ENCODE measurements around the gene KRT74. TPM values are rescaled to one million over a fixed set of nuclear protein-coding genes. Genes with fewer than 3 reads are reported as not detected.

The KRT74 gene
- total and polyA plus RNA-seq, 2 experiments from 2014 or later, result not detected

- Histone ChIP-seq H2AFZ (no peak overlapping the region), H3K9me2 (ENCODE audit: insufficient read depth) (no peaks in the 10 kb centered on the region), H4K20me1 (ENCODE audit: insufficient read depth) (no peaks in the 10 kb centered on the region), H3K36me3 (ENCODE audit: low read depth) (no peaks in the 10 kb centered on the region), H3K9me3 (ENCODE audit: low read depth) (no peaks in the 10 kb centered on the region), H3F3A (ENCODE audit: insufficient read depth) (no peaks in the 10 kb centered on the region), H3K27me3 (replicated peaks; ENCODE audit: insufficient read depth) (peaks cover 38% of the 10 kb centered on the region; the same call in 1 of the 2 replicates), H3K27ac (no peak overlapping the region), H3K4me3 (no peak overlapping the region), H3K9ac (no peak overlapping the region), H3K4me1 (ENCODE audit: insufficient read depth) (0 out of 2 replicates have a peak, but pooled peaks cover 4% of the 10 kb centered on the region), H3K79me2 (ENCODE audit: insufficient read depth) (no peaks in the 10 kb centered on the region), H3K4me2 (ENCODE audit: unreplicated experiment) (no peak overlapping the region)
- no peak for TF ChIP-seq EZH2phosphoT487 (IDR thresholded peaks at IDR 0.05; ENCODE audit: insufficient read depth, low read depth)
- no peak for TF ChIP-seq EZH2 (IDR thresholded peaks at IDR 0.05; ENCODE audit: insufficient read depth, poor library complexity, severe bottlenecking)
- in situ Hi-C loops (cut with MboI), result no loop called here
- WGBS, 2 experiments (ENCODE audit: low coverage in 1 of 2, low lambda C conversion rate in 2 of 2, missing lambda C conversion rate in 2 of 2), result 50 to 60% methylated on average over 6 of the region's 6 CpGs
- DNase-seq, result no peak
These were observed 34.5 kb upstream of the KRT74 start for GRCh38 chr12:52608161-52608560.

GRCh38 chr12:52607314-52607713, 33.7 kb upstream of the KRT74 start:
- in situ Hi-C loops (cut with MboI), result no loop called here
- Histone ChIP-seq H3K36me3 (ENCODE audit: low read depth) (no peaks in the 10 kb centered on the region), H3F3A (ENCODE audit: insufficient read depth) (no peaks in the 10 kb centered on the region), H3K79me2 (ENCODE audit: insufficient read depth) (no peaks in the 10 kb centered on the region), H2AFZ (no peak overlapping the region), H3K27ac (no peak overlapping the region), H4K20me1 (ENCODE audit: insufficient read depth) (no peaks in the 10 kb centered on the region), H3K9me2 (ENCODE audit: insufficient read depth) (no peaks in the 10 kb centered on the region), H3K4me3 (no peak overlapping the region), H3K27me3 (replicated peaks; ENCODE audit: insufficient read depth) (peaks cover 41% of the 10 kb centered on the region; the same call in 1 of the 2 replicates), H3K4me1 (ENCODE audit: insufficient read depth) (0 out of 2 replicates have a peak, but pooled peaks cover 4% of the 10 kb centered on the region), H3K9me3 (ENCODE audit: low read depth) (no peaks in the 10 kb centered on the region), H3K4me2 (ENCODE audit: unreplicated experiment) (no peak overlapping the region), H3K9ac (no peak overlapping the region)
- no peak for TF ChIP-seq EZH2phosphoT487 (IDR thresholded peaks at IDR 0.05; ENCODE audit: insufficient read depth, low read depth)
- TF ChIP-seq EZH2 (IDR thresholded peaks at IDR 0.05; ENCODE audit: insufficient read depth, poor library complexity, severe bottlenecking), result no peak
- WGBS, 2 experiments (ENCODE audit: low coverage in 1 of 2, low lambda C conversion rate in 2 of 2, missing lambda C conversion rate in 2 of 2), result 19 to 56% methylated on average over 1 of the region's 1 CpG
- DNase-seq, result no peak

- Histone ChIP-seq H4K20me1 (ENCODE audit: insufficient read depth) (no peaks in the 10 kb centered on the region), H3K4me3 (no peak overlapping the region), H3K4me2 (ENCODE audit: unreplicated experiment) (no peak overlapping the region), H3K4me1 (ENCODE audit: insufficient read depth) (0 out of 2 replicates have a peak, but pooled peaks cover 4% of the 10 kb centered on the region), H3K27me3 (replicated peaks; ENCODE audit: insufficient read depth) (peaks cover 47% of the 10 kb centered on the region), H3K9me2 (ENCODE audit: insufficient read depth) (no peaks in the 10 kb centered on the region), H3K9ac (no peak overlapping the region), H3K27ac (no peak overlapping the region), H3K36me3 (ENCODE audit: low read depth) (no peaks in the 10 kb centered on the region), H3F3A (ENCODE audit: insufficient read depth) (no peaks in the 10 kb centered on the region), H3K9me3 (ENCODE audit: low read depth) (no peaks in the 10 kb centered on the region), H3K79me2 (ENCODE audit: insufficient read depth) (no peaks in the 10 kb centered on the region), H2AFZ (no peak overlapping the region)
- in situ Hi-C loops (cut with MboI), result no loop called here
- no peak for DNase-seq
- no peak for TF ChIP-seq EZH2phosphoT487 (IDR thresholded peaks at IDR 0.05; ENCODE audit: insufficient read depth, low read depth)
- WGBS, 2 experiments (ENCODE audit: low coverage in 1 of 2, low lambda C conversion rate in 2 of 2, missing lambda C conversion rate in 2 of 2), result 72 to 78% methylated on average over 7 of the region's 7 CpGs
These were observed 33.1 kb upstream of the KRT74 start for GRCh38 chr12:52606581-52607218.

GRCh38 chr12:52606096-52606495, 32.5 kb upstream of the KRT74 start:
- Histone ChIP-seq H3K4me3 (no peak overlapping the region), H2AFZ (no peak overlapping the region), H3K9me2 (ENCODE audit: insufficient read depth) (no peaks in the 10 kb centered on the region), H3K79me2 (ENCODE audit: insufficient read depth) (no peaks in the 10 kb centered on the region), H3K4me1 (ENCODE audit: insufficient read depth) (0 out of 2 replicates have a peak, but pooled peaks cover 4% of the 10 kb centered on the region), H3K27ac (no peak overlapping the region), H3K36me3 (ENCODE audit: low read depth) (no peaks in the 10 kb centered on the region), H4K20me1 (ENCODE audit: insufficient read depth) (no peaks in the 10 kb centered on the region), H3F3A (ENCODE audit: insufficient read depth) (no peaks in the 10 kb centered on the region), H3K9me3 (ENCODE audit: low read depth) (no peaks in the 10 kb centered on the region), H3K9ac (no peak overlapping the region), H3K27me3 (replicated peaks; ENCODE audit: insufficient read depth) (peaks cover 51% of the 10 kb centered on the region), H3K4me2 (ENCODE audit: unreplicated experiment) (no peak overlapping the region)
- TF ChIP-seq EZH2 (IDR thresholded peaks at IDR 0.05; ENCODE audit: insufficient read depth, poor library complexity, severe bottlenecking), result no peak
- TF ChIP-seq EZH2phosphoT487 (IDR thresholded peaks at IDR 0.05; ENCODE audit: insufficient read depth, low read depth), result no peak
- 20% methylated on average over 3 of the region's 3 CpGs for WGBS, 2 experiments (ENCODE audit: low coverage in 1 of 2, low lambda C conversion rate in 2 of 2, missing lambda C conversion rate in 2 of 2)
- in situ Hi-C loops (cut with MboI), result no loop called here
- no peak for DNase-seq
